ENCODE data around the gene KIF16B. TPM values are rescaled to one million over a fixed set of nuclear protein-coding genes. Genes with fewer than 3 reads are reported as not detected.

KIF16B gene
- total RNA-seq, 1 experiment from 2014 or later, result 4.6 TPM

DNA sequence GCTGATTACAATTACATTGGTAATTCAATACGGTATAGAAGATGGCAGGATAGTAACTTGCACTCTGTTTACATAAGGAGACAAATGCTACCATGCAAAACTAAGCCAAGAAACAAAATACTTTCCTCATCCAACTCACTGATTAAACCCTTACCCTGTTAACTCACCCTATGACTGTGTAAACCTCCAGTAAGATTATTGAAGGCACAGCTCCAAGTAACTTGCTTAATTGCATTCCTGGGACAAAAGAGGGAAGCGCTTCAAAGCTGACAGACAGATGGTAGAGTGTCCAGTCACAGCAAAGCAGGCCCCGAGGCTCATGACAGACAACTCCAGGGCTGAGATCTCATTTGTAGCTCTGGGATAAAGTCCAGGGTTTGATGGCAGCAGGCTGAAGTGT is 6.9 kb upstream of the KIF16B start:
- Histone ChIP-seq H3K9me3 (ENCODE audit: low read depth, low read length, poor library complexity, severe bottlenecking) (no peaks in the 10 kb centered on the region), H3K4me3 (ENCODE audit: low read depth, low read length, poor library complexity, severe bottlenecking) (no peak overlapping the region), H3K4me1 (ENCODE audit: insufficient read depth, low read length, poor library complexity, severe bottlenecking) (no peaks in the 10 kb centered on the region), H3K27ac (ENCODE audit: low read depth, low read length, poor library complexity, severe bottlenecking) (no peak overlapping the region), H3K27me3 (replicated peaks; ENCODE audit: insufficient read depth, low read depth, low read length, poor library complexity) (peaks cover 5% of the 10 kb centered on the region), H3K36me3 (ENCODE audit: insufficient read depth, low read length, poor library complexity, severe bottlenecking) (no peaks in the 10 kb centered on the region)
- POLR2A ChIA-PET (ENCODE audit: low non-redundant PET), result no interaction called here
- DNase-seq (ENCODE audit: low spot score), result no peak
- no TSS peak for BruUV-seq (replicated peaks)
- CTCF ChIA-PET, result no interaction called here
- intact Hi-C loops (cut with micrococcal nuclease; ENCODE audit: unreplicated experiment), result no loop called here
- no peak for TF ChIP-seq EZH2 (IDR thresholded peaks at IDR 0.05; ENCODE audit: borderline replicate concordance, low read depth, low read length, poor library complexity, severe bottlenecking)
- TF ChIP-seq, protein P1, sequence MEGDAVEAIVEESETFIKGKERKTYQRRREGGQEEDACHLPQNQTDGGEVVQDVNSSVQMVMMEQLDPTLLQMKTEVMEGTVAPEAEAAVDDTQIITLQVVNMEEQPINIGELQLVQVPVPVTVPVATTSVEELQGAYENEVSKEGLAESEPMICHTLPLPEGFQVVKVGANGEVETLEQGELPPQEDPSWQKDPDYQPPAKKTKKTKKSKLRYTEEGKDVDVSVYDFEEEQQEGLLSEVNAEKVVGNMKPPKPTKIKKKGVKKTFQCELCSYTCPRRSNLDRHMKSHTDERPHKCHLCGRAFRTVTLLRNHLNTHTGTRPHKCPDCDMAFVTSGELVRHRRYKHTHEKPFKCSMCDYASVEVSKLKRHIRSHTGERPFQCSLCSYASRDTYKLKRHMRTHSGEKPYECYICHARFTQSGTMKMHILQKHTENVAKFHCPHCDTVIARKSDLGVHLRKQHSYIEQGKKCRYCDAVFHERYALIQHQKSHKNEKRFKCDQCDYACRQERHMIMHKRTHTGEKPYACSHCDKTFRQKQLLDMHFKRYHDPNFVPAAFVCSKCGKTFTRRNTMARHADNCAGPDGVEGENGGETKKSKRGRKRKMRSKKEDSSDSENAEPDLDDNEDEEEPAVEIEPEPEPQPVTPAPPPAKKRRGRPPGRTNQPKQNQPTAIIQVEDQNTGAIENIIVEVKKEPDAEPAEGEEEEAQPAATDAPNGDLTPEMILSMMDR (conservative IDR thresholded peaks at IDR 0.05; ENCODE audit: low read depth, low read length), result no peak

DNA sequence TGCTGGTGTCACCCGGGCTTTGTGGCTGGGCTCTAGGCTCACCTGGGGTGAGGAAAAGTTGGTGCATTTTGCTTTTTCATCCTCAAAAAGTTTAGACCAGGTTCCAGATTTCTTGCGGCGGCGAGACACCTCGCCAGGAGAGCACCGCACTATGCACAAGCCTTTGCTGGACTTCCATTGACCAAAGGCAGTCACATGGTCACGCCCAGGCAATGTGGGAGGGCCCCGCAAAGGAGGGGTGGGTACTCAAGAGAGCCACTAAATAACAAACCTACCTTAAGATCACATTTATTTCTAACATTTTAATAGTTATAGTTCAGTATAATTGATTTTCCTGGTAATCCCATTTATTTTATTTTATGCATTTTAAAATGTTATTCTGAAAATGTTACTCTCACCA is 3.0 kb upstream of the KIF16B start:
- H3K9me3 ChIP-seq (ENCODE audit: low read depth, low read length, poor library complexity, severe bottlenecking), result no peaks in the 10 kb centered on the region
- no peak overlapping the region for H3K27ac ChIP-seq (ENCODE audit: low read depth, low read length, poor library complexity, severe bottlenecking)
- H3K4me1 ChIP-seq (ENCODE audit: insufficient read depth, low read length, poor library complexity, severe bottlenecking), result peaks cover 6% of the 10 kb centered on the region
- H3K36me3 ChIP-seq (ENCODE audit: insufficient read depth, low read length, poor library complexity, severe bottlenecking), result no peaks in the 10 kb centered on the region
- BruUV-seq (replicated peaks), result no TSS peak
- no peaks in the 10 kb centered on the region for H3K27me3 ChIP-seq (replicated peaks; ENCODE audit: insufficient read depth, low read depth, low read length, poor library complexity)
- ChIA-PET POLR2A (ENCODE audit: low non-redundant PET) (no interaction called here), CTCF (no interaction called here)
- H3K4me3 ChIP-seq (ENCODE audit: low read depth, low read length, poor library complexity, severe bottlenecking), result no peak overlapping the region
- no peak for DNase-seq (ENCODE audit: low spot score)
- TF ChIP-seq, protein P1 (conservative IDR thresholded peaks at IDR 0.05; ENCODE audit: low read depth, low read length), result no peak
- no peak for TF ChIP-seq EZH2 (IDR thresholded peaks at IDR 0.05; ENCODE audit: borderline replicate concordance, low read depth, low read length, poor library complexity, severe bottlenecking)
- intact Hi-C loops (cut with micrococcal nuclease; ENCODE audit: unreplicated experiment), result loop anchor here (10.0 kb wide), 1 partner anchor 159 kb away; the partner anchor contains the start of gene SNRPB2

DNA sequence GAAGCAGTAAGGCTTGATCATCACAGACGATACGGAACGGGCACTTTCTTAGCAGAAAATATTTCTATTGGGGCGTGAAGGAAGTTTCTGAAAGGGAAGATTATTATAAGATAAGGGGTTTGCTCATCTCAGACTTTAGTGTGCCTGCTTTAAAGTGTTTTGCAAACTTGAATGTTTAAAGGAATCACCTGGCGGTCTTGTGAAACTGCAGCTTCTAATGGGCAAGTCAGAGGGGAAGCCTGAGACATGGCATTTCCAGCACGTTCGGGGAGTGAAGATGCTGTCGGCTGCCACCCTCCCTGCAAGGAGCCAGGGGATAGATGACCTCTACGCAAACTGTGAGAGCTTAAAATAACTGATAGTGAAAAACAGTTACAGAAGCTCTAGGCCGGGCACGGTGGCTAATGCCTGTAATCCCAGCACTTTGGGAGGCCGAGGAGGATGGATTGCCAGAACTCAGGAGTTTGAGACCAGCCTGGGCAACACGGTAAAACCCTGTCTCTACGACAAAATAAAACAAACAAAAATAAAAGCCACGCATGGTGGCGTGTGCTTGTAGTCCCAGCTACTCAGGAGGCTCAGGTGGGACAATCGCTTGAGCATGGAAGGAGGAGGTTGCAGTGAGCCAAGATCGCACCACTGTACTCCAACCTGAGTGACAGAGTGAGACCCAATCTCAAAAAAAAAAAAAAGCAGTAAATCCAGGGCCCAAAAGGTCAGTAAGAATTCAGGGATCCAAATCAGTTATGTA is 2.3 kb upstream of the KIF16B start:
- Histone ChIP-seq H3K27ac (ENCODE audit: low read depth, low read length, poor library complexity, severe bottlenecking) (peak overlapping the region; percentile 22), H3K36me3 (ENCODE audit: insufficient read depth, low read length, poor library complexity, severe bottlenecking) (no peaks in the 10 kb centered on the region), H3K9me3 (ENCODE audit: low read depth, low read length, poor library complexity, severe bottlenecking) (no peaks in the 10 kb centered on the region), H3K4me1 (ENCODE audit: insufficient read depth, low read length, poor library complexity, severe bottlenecking) (peaks cover 6% of the 10 kb centered on the region), H3K27me3 (replicated peaks; ENCODE audit: insufficient read depth, low read depth, low read length, poor library complexity) (no peaks in the 10 kb centered on the region), H3K4me3 (ENCODE audit: low read depth, low read length, poor library complexity, severe bottlenecking) (peak overlapping the region; percentile 51)
- ChIA-PET POLR2A (ENCODE audit: low non-redundant PET) (no interaction called here), CTCF (no interaction called here)
- no peak for TF ChIP-seq EZH2 (IDR thresholded peaks at IDR 0.05; ENCODE audit: borderline replicate concordance, low read depth, low read length, poor library complexity, severe bottlenecking)
- TF ChIP-seq, protein P1 (conservative IDR thresholded peaks at IDR 0.05; ENCODE audit: low read depth, low read length), result no peak
- no TSS peak for BruUV-seq (replicated peaks)
- DNase-seq (ENCODE audit: low spot score), result no peak
- intact Hi-C loops (cut with micrococcal nuclease; ENCODE audit: unreplicated experiment), result loop anchor here (10.0 kb wide), 1 partner anchor 159 kb away; the partner anchor contains the start of gene SNRPB2
